HCT116 (cell line): ENCODE data around the gene CDK14. TPM values are rescaled to one million over a fixed set of nuclear protein-coding genes. Genes with fewer than 3 reads are reported as not detected.

Experiments used
- ATAC-seq: fragments of 200-7000 bp; cut with Tn5 transposase; 2 replicates; pipeline ENCODE4 v1.9.1; 2020; ENCODE audit warnings: mild to moderate bottlenecking, moderate library complexity
- BruUV-seq: library from RNA; stranded (reverse); fragments of 400-500 nt; replicated peaks from 2 replicates; lab custom pipeline; 2021; lab: Mats Ljungman, UMichigan
- CTCF ChIA-PET: fragments of 300-600 bp; sonication (Branson Sonifier 250); formaldehyde crosslinking; loops from one replicate; lab custom pipeline; 2021; ENCODE audit warnings: antibody characterized with exemption; lab: Charles Lee
- POLR2A ChIA-PET: fragments of 300-600, 350-600 bp; sonication (Branson Sonifier 250); formaldehyde crosslinking; loops from one replicate; lab custom pipeline; 2021; ENCODE audit warnings: antibody characterized with exemption; lab: Charles Lee
- RAD21 ChIA-PET, 2 experiments: fragments of 300-600 bp; sonication (Branson Sonifier 250); formaldehyde crosslinking; loops; one replicate each; lab custom pipeline; 2023; ENCODE audit warnings: low total read pairs in 2 of 2; ENCODE audit not compliant: uncharacterized antibody in 2 of 2, unreplicated experiment in 2 of 2, low non-redundant PET in 1 of 2; lab: Charles Lee
- DNase-seq: peaks from one replicate; pipeline ENCODE4 v3.0.0-alpha.2; 2010; ENCODE audit warnings: low read depth, low spot score
- H2AFZ ChIP-seq: fragments of 200-600 bp; shearing (Covaris generic), sonication (generic); 2 replicates; pipeline ENCODE4 v1.6.1; 2017; ENCODE audit warnings: low read depth, mixed run types, mixed read lengths, antibody characterized with exemption, low read length; ENCODE audit not compliant: poor library complexity, severe bottlenecking
- H3K27ac ChIP-seq: 2 replicates; pipeline ENCODE4 v1.5.1; 2012; ENCODE audit warnings: low read depth, low read length
- H3K27me3 ChIP-seq: fragments of 200-600 bp; sonication (generic); 2 replicates; pipeline ENCODE4 v1.6.1; 2016; ENCODE audit warnings: mixed run types, low read length, mixed read lengths; ENCODE audit not compliant: insufficient read depth
- H3K36me3 ChIP-seq, 2 experiments: fragments of 200-500 bp in 1 of 2; fragments of 200-600 bp in 1 of 2; sonication (Bioruptor generic) in 1 of 2; sonication (generic) in 1 of 2; 2 replicates each; pipeline versions ENCODE4 v1.5.1 to v1.6.1; 2014 to 2016; ENCODE audit warnings: low read length in 2 of 2, inconsistent platforms in 1 of 2, mixed read lengths in 1 of 2, mixed run types in 1 of 2; ENCODE audit not compliant: insufficient read depth in 2 of 2, control insufficient read depth in 1 of 2
- H3K4me1 ChIP-seq, 2 experiments: fragments of 200-600 bp in 1 of 2; sonication (generic) in 1 of 2; 2 replicates each; pipeline versions ENCODE4 v1.5.1 to v1.6.1; 2012 to 2017; ENCODE audit warnings: low read length in 2 of 2, inconsistent platforms in 1 of 2, mild to moderate bottlenecking in 1 of 2, mixed read lengths in 1 of 2, mixed run types in 1 of 2, moderate library complexity in 1 of 2; ENCODE audit not compliant: insufficient read depth in 2 of 2, control insufficient read depth in 1 of 2
- H3K4me2 ChIP-seq: fragments of 200-600 bp; sonication (generic); 2 replicates; pipeline ENCODE4 v1.6.1; 2017; ENCODE audit warnings: mixed run types, low read length, mixed read lengths
- H3K4me3 ChIP-seq, 2 experiments: fragments of 200-600 bp in 1 of 2; sonication (generic) in 1 of 2; replicated peaks in 1 of 2; 2 replicates each; pipeline ENCODE4 v1.5.1; 2011 to 2016; ENCODE audit warnings: low read length in 2 of 2, control low read depth in 1 of 2, low read depth in 1 of 2, mild to moderate bottlenecking in 1 of 2, mixed read lengths in 1 of 2, mixed run types in 1 of 2
- H3K79me2 ChIP-seq: fragments of 200-600 bp; sonication (generic); 2 replicates; pipeline ENCODE4 v1.6.1; 2017; ENCODE audit warnings: mild to moderate bottlenecking, mixed run types, low read length, moderate library complexity, mixed read lengths; ENCODE audit not compliant: insufficient read depth
- H3K9ac ChIP-seq: fragments of 200-600 bp; sonication (generic); 2 replicates; pipeline ENCODE4 v1.6.1; 2016; ENCODE audit warnings: low read length, mixed read lengths
- H3K9me2 ChIP-seq: fragments of 200-600 bp; sonication (generic), shearing (Covaris generic); 2 replicates; pipeline ENCODE4 v1.6.1; 2017; ENCODE audit warnings: mixed run types, mild to moderate bottlenecking, moderate library complexity; ENCODE audit not compliant: insufficient read depth
- H3K9me3 ChIP-seq, 2 experiments: fragments of 200-500 bp in 1 of 2; fragments of 200-600 bp in 1 of 2; sonication (Bioruptor generic) in 1 of 2; sonication (generic) in 1 of 2; 2 replicates each; pipeline ENCODE4 v1.6.1; 2014 to 2017; ENCODE audit warnings: low read length in 2 of 2, mixed read lengths in 2 of 2, inconsistent platforms in 1 of 2, low read depth in 1 of 2, mild to moderate bottlenecking in 1 of 2, mixed run types in 1 of 2, moderate library complexity in 1 of 2; ENCODE audit not compliant: control insufficient read depth in 1 of 2, insufficient read depth in 1 of 2
- H4K20me1 ChIP-seq: fragments of 200-600 bp; sonication (generic), shearing (Covaris generic); 2 replicates; pipeline ENCODE4 v1.6.1; 2017; ENCODE audit warnings: mixed run types, mild to moderate bottlenecking, moderate library complexity; ENCODE audit not compliant: insufficient read depth
- CEBPB ChIP-seq: IDR thresholded peaks from 2 replicates; pipeline ENCODE4 v1.6.1; 2012; ENCODE audit warnings: low read depth
- EGR1 ChIP-seq: IDR thresholded peaks from 2 replicates; pipeline ENCODE4 v1.6.1; 2012; ENCODE audit warnings: low read depth
- ELF1 ChIP-seq: IDR thresholded peaks from 2 replicates; pipeline ENCODE4 v1.6.1; 2012; ENCODE audit warnings: low read depth, borderline replicate concordance
- EZH2 ChIP-seq: fragments of 200-600 bp; sonication (generic); IDR thresholded peaks from 2 replicates; pipeline ENCODE4 v1.6.1; 2017; ENCODE audit warnings: antibody characterized with exemption, mixed run types
- FOSL1 ChIP-seq: IDR thresholded peaks from 2 replicates; pipeline ENCODE4 v1.6.1; 2012; ENCODE audit warnings: low read depth
- POLR2A ChIP-seq: IDR thresholded peaks from 2 replicates; pipeline ENCODE4 v1.7.0; 2011; ENCODE audit warnings: borderline replicate concordance; ENCODE audit not compliant: insufficient read depth, insufficient read length; ENCODE audit errors: extremely low read depth
- POLR2AphosphoS5 ChIP-seq: IDR thresholded peaks from 2 replicates; pipeline ENCODE4 v1.6.1; 2011; ENCODE audit warnings: mild to moderate bottlenecking, low read depth, low read length, moderate library complexity
- RAD21 ChIP-seq: IDR thresholded peaks from 2 replicates; pipeline ENCODE4 v1.6.1; 2012; ENCODE audit warnings: low read depth, mild to moderate bottlenecking
- SRF ChIP-seq: IDR thresholded peaks from 2 replicates; pipeline ENCODE4 v1.6.1; 2012; ENCODE audit warnings: low read depth
- TCF7L2 ChIP-seq: IDR thresholded peaks from 2 replicates; pipeline ENCODE4 v1.7.0; 2011; ENCODE audit warnings: borderline replicate concordance, inconsistent platforms; ENCODE audit not compliant: insufficient read depth, insufficient read length; ENCODE audit errors: extremely low read depth
- YY1 ChIP-seq: IDR thresholded peaks from 2 replicates; pipeline ENCODE4 v1.6.1; 2011; ENCODE audit warnings: low read length, low read depth, moderate library complexity, mild to moderate bottlenecking; ENCODE audit not compliant: insufficient replicate concordance; ENCODE audit errors: extremely low read depth
- ZFX ChIP-seq: fragments of 450-650 bp; IDR thresholded peaks from 2 replicates; pipeline ENCODE4 v1.6.1; 2017
- ZNF274 ChIP-seq: fragments of 200-500 bp; sonication (Bioruptor generic); IDR thresholded peaks from 2 replicates; pipeline ENCODE4 v1.6.1; 2014; ENCODE audit warnings: mild to moderate bottlenecking, low read depth, low read length, inconsistent platforms
- intact Hi-C: fragments of 100-400 bp; cut with micrococcal nuclease; formaldehyde crosslinking; loops from 2 replicates; pipeline ENCODE4 v1.10.0; 2022
- total RNA-seq: library from RNA; stranded (reverse); gene quantifications from one replicate; pipeline ENCODE4 v1.2.1, GENCODE V29; 2021; ENCODE audit not compliant: unreplicated experiment
- TF ChIP-seq, protein P1 (sequence below): IDR thresholded peaks from 2 replicates; pipeline ENCODE4 v1.6.1; 2012
- TF ChIP-seq, protein P2 (sequence below): IDR thresholded peaks from 2 replicates; pipeline ENCODE4 v1.6.1; 2012
- TF ChIP-seq, protein P3 (sequence below), 3 experiments: fragments of 200-600 bp in 1 of 3; sonication (generic) in 1 of 3; IDR thresholded peaks in 2 of 3; conservative IDR thresholded peaks in 1 of 3; 2 replicates each; pipeline ENCODE4 v1.5.1; 2012 to 2017; ENCODE audit warnings: low read depth in 2 of 3, low read length in 2 of 3, antibody characterized with exemption in 1 of 3, borderline replicate concordance in 1 of 3, control low read depth in 1 of 3, mild to moderate bottlenecking in 1 of 3, mixed read lengths in 1 of 3, mixed run types in 1 of 3, moderate library complexity in 1 of 3; ENCODE audit not compliant: insufficient read depth in 1 of 3
- TF ChIP-seq, protein P4 (sequence below): IDR thresholded peaks from 2 replicates; pipeline ENCODE4 v1.6.1; 2011; ENCODE audit warnings: mild to moderate bottlenecking, low read length, moderate library complexity; ENCODE audit not compliant: insufficient replicate concordance; ENCODE audit errors: extremely low read depth

Gene CDK14
- total RNA-seq, 1 experiment from 2014 or later, result 10.2 TPM

DNA sequence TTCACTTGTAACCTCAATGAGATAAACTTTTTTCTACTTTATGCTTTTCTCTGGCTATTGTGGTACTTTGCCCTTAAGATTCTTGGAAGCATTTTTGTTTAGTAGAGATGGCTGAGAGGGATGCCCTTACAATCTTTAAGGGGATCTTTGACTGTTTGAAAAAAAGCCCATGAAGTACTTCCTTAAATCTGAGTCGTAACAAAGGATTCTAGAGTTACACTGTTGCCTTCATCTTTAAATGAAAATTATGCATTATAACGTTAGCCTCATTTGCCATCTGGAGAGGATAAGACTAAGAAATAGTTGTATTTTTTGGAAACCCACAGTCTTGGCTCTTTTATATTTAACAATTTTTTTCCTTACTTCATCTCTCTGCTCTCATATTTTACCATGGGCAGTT, 630.3 kb downstream of the CDK14 start:
- Histone ChIP-seq H3K4me3 (no peak overlapping the region), H3K9ac (no peak overlapping the region), H3K4me2 (no peak overlapping the region), H3K9me2 (no peaks in the 10 kb centered on the region), H3K79me2 (no peaks in the 10 kb centered on the region), H2AFZ (no peak overlapping the region), H3K27me3 (peaks cover 20% of the 10 kb centered on the region; the same call in 1 of the 2 replicates), H3K4me1 (no peaks in the 10 kb centered on the region), H4K20me1 (no peaks in the 10 kb centered on the region), H3K36me3 (no peaks in the 10 kb centered on the region), H3K27ac (no peak overlapping the region), H3K9me3 (no peaks in the 10 kb centered on the region)
- ChIA-PET RAD21 (no interaction called here), CTCF (no interaction called here), POLR2A (no interaction called here)
- TF ChIP-seq ZNF274 (no peak), ZFX (no peak)
- no peak for DNase-seq
- no TSS peak for BruUV-seq
- intact Hi-C loops, result no loop called here
- no peak for ATAC-seq

DNA sequence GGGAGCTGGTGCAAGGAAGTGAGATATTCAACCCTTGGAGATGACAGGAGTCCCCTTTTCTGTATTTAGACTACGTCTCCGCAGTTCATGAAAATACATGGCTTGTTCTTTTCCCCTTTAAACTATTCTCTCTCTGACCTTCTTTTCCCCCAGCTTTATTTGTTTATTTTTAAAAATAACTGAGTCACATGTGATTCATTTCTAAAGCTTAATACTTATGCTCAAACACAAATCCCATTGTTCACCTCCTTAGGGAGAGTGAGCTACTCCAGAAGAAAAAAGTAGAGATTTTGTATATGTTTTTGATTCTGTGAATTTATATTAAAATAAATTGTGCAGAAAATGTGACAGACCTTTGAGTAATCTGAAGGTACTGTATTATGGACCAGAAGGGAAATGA, 632.2 kb downstream of the CDK14 start:
- H3K4me3 ChIP-seq, result no peak overlapping the region
- H3K9ac ChIP-seq, result no peak overlapping the region
- no peaks in the 10 kb centered on the region for H3K4me1 ChIP-seq
- peaks cover 30% of the 10 kb centered on the region; the same call in 1 of the 2 replicates for H3K27me3 ChIP-seq
- RAD21 ChIA-PET, result no interaction called here
- no peak for DNase-seq
- no peaks in the 10 kb centered on the region for H3K36me3 ChIP-seq
- no peaks in the 10 kb centered on the region for H3K79me2 ChIP-seq
- no peaks in the 10 kb centered on the region for H4K20me1 ChIP-seq
- no peak overlapping the region for H2AFZ ChIP-seq
- POLR2A ChIA-PET, result interaction anchor here (0.7 kb wide), 1 partner anchor 184 kb away, joined by 3 read pairs; no protein-coding TSS in a partner anchor
- no peak overlapping the region for H3K27ac ChIP-seq
- CTCF ChIA-PET, result no interaction called here
- no peak overlapping the region for H3K4me2 ChIP-seq
- BruUV-seq, result no TSS peak
- no peaks in the 10 kb centered on the region for H3K9me3 ChIP-seq
- intact Hi-C loops, result no loop called here
- no peak for ATAC-seq
- no peaks in the 10 kb centered on the region for H3K9me2 ChIP-seq
- TF ChIP-seq ZFX, result no peak
- TF ChIP-seq, protein P1, sequence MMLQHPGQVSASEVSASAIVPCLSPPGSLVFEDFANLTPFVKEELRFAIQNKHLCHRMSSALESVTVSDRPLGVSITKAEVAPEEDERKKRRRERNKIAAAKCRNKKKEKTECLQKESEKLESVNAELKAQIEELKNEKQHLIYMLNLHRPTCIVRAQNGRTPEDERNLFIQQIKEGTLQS, result no peak
- no peak for TF ChIP-seq TCF7L2
- TF ChIP-seq EZH2, result no peak
- TF ChIP-seq POLR2A, result no peak
- no peak for TF ChIP-seq EGR1
- no peak for TF ChIP-seq RAD21
- TF ChIP-seq POLR2AphosphoS5, result no peak
- TF ChIP-seq ELF1, result no peak
- no peak for TF ChIP-seq FOSL1
- TF ChIP-seq YY1, result no peak
- TF ChIP-seq, protein P2, sequence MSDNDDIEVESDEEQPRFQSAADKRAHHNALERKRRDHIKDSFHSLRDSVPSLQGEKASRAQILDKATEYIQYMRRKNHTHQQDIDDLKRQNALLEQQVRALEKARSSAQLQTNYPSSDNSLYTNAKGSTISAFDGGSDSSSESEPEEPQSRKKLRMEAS, result no peak
- TF ChIP-seq SRF, result no peak
- no peak for TF ChIP-seq CEBPB
- TF ChIP-seq, protein P3, sequence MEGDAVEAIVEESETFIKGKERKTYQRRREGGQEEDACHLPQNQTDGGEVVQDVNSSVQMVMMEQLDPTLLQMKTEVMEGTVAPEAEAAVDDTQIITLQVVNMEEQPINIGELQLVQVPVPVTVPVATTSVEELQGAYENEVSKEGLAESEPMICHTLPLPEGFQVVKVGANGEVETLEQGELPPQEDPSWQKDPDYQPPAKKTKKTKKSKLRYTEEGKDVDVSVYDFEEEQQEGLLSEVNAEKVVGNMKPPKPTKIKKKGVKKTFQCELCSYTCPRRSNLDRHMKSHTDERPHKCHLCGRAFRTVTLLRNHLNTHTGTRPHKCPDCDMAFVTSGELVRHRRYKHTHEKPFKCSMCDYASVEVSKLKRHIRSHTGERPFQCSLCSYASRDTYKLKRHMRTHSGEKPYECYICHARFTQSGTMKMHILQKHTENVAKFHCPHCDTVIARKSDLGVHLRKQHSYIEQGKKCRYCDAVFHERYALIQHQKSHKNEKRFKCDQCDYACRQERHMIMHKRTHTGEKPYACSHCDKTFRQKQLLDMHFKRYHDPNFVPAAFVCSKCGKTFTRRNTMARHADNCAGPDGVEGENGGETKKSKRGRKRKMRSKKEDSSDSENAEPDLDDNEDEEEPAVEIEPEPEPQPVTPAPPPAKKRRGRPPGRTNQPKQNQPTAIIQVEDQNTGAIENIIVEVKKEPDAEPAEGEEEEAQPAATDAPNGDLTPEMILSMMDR (IDR thresholded peaks at IDR 0.05 in 2 of 3, conservative IDR thresholded peaks at IDR 0.05 in 1 of 3; ENCODE audit: borderline replicate concordance in 1 of 3, insufficient read depth in 1 of 3, low read depth in 2 of 3, low read length in 2 of 3), result no peak
- TF ChIP-seq, protein P4, sequence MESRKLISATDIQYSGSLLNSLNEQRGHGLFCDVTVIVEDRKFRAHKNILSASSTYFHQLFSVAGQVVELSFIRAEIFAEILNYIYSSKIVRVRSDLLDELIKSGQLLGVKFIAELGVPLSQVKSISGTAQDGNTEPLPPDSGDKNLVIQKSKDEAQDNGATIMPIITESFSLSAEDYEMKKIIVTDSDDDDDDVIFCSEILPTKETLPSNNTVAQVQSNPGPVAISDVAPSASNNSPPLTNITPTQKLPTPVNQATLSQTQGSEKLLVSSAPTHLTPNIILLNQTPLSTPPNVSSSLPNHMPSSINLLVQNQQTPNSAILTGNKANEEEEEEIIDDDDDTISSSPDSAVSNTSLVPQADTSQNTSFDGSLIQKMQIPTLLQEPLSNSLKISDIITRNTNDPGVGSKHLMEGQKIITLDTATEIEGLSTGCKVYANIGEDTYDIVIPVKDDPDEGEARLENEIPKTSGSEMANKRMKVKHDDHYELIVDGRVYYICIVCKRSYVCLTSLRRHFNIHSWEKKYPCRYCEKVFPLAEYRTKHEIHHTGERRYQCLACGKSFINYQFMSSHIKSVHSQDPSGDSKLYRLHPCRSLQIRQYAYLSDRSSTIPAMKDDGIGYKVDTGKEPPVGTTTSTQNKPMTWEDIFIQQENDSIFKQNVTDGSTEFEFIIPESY, result no peak
